A673 (cell line): ENCODE results near the gene ARL16. TPM values are rescaled to one million over a fixed set of nuclear protein-coding genes. Genes with fewer than 3 reads are reported as not detected.

Experiments
- BruUV-seq: library from RNA; stranded (reverse); fragments of 400-500 nt; replicated peaks from 2 replicates; lab custom pipeline; 2021; lab: Mats Ljungman, UMichigan
- CTCF ChIA-PET: fragments of 300-600 bp; sonication (Branson Sonifier 250); formaldehyde crosslinking; loops from one replicate; lab custom pipeline; 2022; ENCODE audit warnings: antibody characterized with exemption; lab: Charles Lee
- POLR2A ChIA-PET: fragments of 300-600 bp; sonication (Branson Sonifier 250); formaldehyde crosslinking; loops from one replicate; lab custom pipeline; 2022; ENCODE audit warnings: antibody characterized with exemption; ENCODE audit not compliant: low non-redundant PET; lab: Charles Lee
- DNase-seq: peaks from one replicate; pipeline ENCODE4 v3.0.0-alpha.2; 2015; ENCODE audit warnings: low spot score
- H3K27ac ChIP-seq: fragments of 200-600 bp; sonication (generic); 2 replicates; pipeline ENCODE4 v1.5.1; 2016; ENCODE audit warnings: mixed run types, low read depth, mild to moderate bottlenecking, mixed read lengths, antibody characterized with exemption, low read length; ENCODE audit not compliant: poor library complexity, severe bottlenecking
- H3K27me3 ChIP-seq: fragments of 200-600 bp; sonication (generic); replicated peaks from 2 replicates; pipeline ENCODE4 v1.6.1; 2017; ENCODE audit warnings: mixed run types, low read depth, mild to moderate bottlenecking, mixed read lengths, antibody characterized with exemption, low read length; ENCODE audit not compliant: insufficient read depth, poor library complexity
- H3K36me3 ChIP-seq: fragments of 200-600 bp; sonication (generic); 2 replicates; pipeline ENCODE4 v1.6.1; 2016; ENCODE audit warnings: mixed run types, mild to moderate bottlenecking, mixed read lengths, antibody characterized with exemption, low read length; ENCODE audit not compliant: insufficient read depth, poor library complexity, severe bottlenecking
- H3K4me1 ChIP-seq: fragments of 200-600 bp; sonication (generic); 2 replicates; pipeline ENCODE4 v1.6.1; 2017; ENCODE audit warnings: mixed run types, mild to moderate bottlenecking, mixed read lengths, antibody characterized with exemption, low read length; ENCODE audit not compliant: insufficient read depth, poor library complexity, severe bottlenecking
- H3K4me3 ChIP-seq: fragments of 200-600 bp; sonication (generic); 2 replicates; pipeline ENCODE4 v1.5.1; 2016; ENCODE audit warnings: low read depth, mixed run types, mild to moderate bottlenecking, mixed read lengths, low read length; ENCODE audit not compliant: poor library complexity, severe bottlenecking
- H3K9me3 ChIP-seq: fragments of 200-600 bp; sonication (generic); 2 replicates; pipeline ENCODE4 v1.6.1; 2016; ENCODE audit warnings: mixed run types, low read depth, mild to moderate bottlenecking, mixed read lengths, antibody characterized with exemption, low read length; ENCODE audit not compliant: poor library complexity, severe bottlenecking
- EZH2 ChIP-seq: fragments of 200-600 bp; sonication (generic); IDR thresholded peaks from 2 replicates; pipeline ENCODE4 v1.6.1; 2017; ENCODE audit warnings: borderline replicate concordance, low read depth, mild to moderate bottlenecking, mixed read lengths, antibody characterized with exemption, low read length; ENCODE audit not compliant: poor library complexity, severe bottlenecking
- intact Hi-C: fragments of 100-400 bp; cut with micrococcal nuclease; formaldehyde crosslinking; loops from one replicate; pipeline ENCODE4 v1.10.0; 2022; ENCODE audit not compliant: unreplicated experiment
- total RNA-seq: library from RNA; stranded (reverse); gene quantifications from 2 replicates; pipeline ENCODE4 v1.2.3, GENCODE V29; 2021
- TF ChIP-seq, protein P1 (sequence below): fragments of 300-800, 200-600 bp; sonication (generic); conservative IDR thresholded peaks from 2 replicates; pipeline ENCODE4 v1.5.1; 2017; ENCODE audit warnings: low read depth, mild to moderate bottlenecking, antibody characterized with exemption, low read length, moderate library complexity, mixed read lengths

ARL16 gene
- total RNA-seq, 1 experiment from 2014 or later, result 62.8 TPM

- Histone ChIP-seq H3K9me3 (no peaks in the 10 kb centered on the region), H3K36me3 (peaks cover 24% of the 10 kb centered on the region), H3K4me1 (peaks cover 17% of the 10 kb centered on the region), H3K4me3 (no peak overlapping the region), H3K27ac (no peak overlapping the region), H3K27me3 (no peaks in the 10 kb centered on the region)
- no TSS peak for BruUV-seq
- no peak for DNase-seq
- intact Hi-C loops, result no loop called here
- POLR2A ChIA-PET, result no interaction called here
- TF ChIP-seq, protein P1, sequence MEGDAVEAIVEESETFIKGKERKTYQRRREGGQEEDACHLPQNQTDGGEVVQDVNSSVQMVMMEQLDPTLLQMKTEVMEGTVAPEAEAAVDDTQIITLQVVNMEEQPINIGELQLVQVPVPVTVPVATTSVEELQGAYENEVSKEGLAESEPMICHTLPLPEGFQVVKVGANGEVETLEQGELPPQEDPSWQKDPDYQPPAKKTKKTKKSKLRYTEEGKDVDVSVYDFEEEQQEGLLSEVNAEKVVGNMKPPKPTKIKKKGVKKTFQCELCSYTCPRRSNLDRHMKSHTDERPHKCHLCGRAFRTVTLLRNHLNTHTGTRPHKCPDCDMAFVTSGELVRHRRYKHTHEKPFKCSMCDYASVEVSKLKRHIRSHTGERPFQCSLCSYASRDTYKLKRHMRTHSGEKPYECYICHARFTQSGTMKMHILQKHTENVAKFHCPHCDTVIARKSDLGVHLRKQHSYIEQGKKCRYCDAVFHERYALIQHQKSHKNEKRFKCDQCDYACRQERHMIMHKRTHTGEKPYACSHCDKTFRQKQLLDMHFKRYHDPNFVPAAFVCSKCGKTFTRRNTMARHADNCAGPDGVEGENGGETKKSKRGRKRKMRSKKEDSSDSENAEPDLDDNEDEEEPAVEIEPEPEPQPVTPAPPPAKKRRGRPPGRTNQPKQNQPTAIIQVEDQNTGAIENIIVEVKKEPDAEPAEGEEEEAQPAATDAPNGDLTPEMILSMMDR, result no peak
- no peak for TF ChIP-seq EZH2
- CTCF ChIA-PET, result no interaction called here
Measured at GRCh38 chr17:81715107-81715871, 31.7 kb upstream of the ARL16 start.

GRCh38 chr17:81714412-81715106 lies 31.0 kb upstream of the ARL16 start:
- H3K27me3 ChIP-seq, result no peaks in the 10 kb centered on the region
- intact Hi-C loops, result no loop called here
- POLR2A ChIA-PET, result no interaction called here
- peaks cover 19% of the 10 kb centered on the region for H3K4me1 ChIP-seq
- H3K27ac ChIP-seq, result no peak overlapping the region
- no peaks in the 10 kb centered on the region for H3K9me3 ChIP-seq
- peaks cover 24% of the 10 kb centered on the region for H3K36me3 ChIP-seq
- CTCF ChIA-PET, result no interaction called here
- no peak overlapping the region for H3K4me3 ChIP-seq
- TF ChIP-seq, protein P1, result no peak
- TF ChIP-seq EZH2, result no peak
- DNase-seq, result no peak
- no TSS peak for BruUV-seq

GRCh38 chr17:81713556-81714411 lies 30.2 kb upstream of the ARL16 start:
- peaks cover 19% of the 10 kb centered on the region for H3K4me1 ChIP-seq
- peaks cover 24% of the 10 kb centered on the region for H3K36me3 ChIP-seq
- ChIA-PET POLR2A (interaction anchor here (0.6 to 0.7 kb wide), 2 partner anchors 17 to 310 kb away, joined by 4 to 5 read pairs; partner anchors contain the start of gene LRRC45), CTCF (interaction anchor here (0.7 kb wide), 1 partner anchor 92 kb away, joined by 4 read pairs; no protein-coding TSS in a partner anchor)
- H3K27ac ChIP-seq, result peak overlapping the region; percentile 84
- H3K4me3 ChIP-seq, result peak overlapping the region; percentile 85
- TF ChIP-seq, protein P1, result no peak
- no peak for TF ChIP-seq EZH2
- intact Hi-C loops, result no loop called here
- H3K9me3 ChIP-seq, result no peaks in the 10 kb centered on the region
- no peak for DNase-seq
- BruUV-seq, result no TSS peak
- no peaks in the 10 kb centered on the region for H3K27me3 ChIP-seq
